Endothelial cell (in vitro differentiated cells): ENCODE results near the gene HSPA14. TPM values are rescaled to one million over a fixed set of nuclear protein-coding genes. Genes with fewer than 3 reads are reported as not detected.

Experiments used
- DNase-seq: peaks from one replicate; pipeline ENCODE4 v3.0.0; 2021; ENCODE audit warnings: low spot score
- H3K27ac Mint-ChIP-seq: one replicate; pipeline ENCODE4 v1.8.0; 2021; ENCODE audit warnings: mixed read lengths, inconsistent platforms; ENCODE audit not compliant: unreplicated experiment
- H3K27me3 Mint-ChIP-seq: one replicate; pipeline ENCODE4 v1.8.0; 2021; ENCODE audit warnings: mild to moderate bottlenecking, moderate library complexity, mixed read lengths, inconsistent platforms; ENCODE audit not compliant: unreplicated experiment
- H3K36me3 Mint-ChIP-seq: one replicate; pipeline ENCODE4 v1.8.0; 2021; ENCODE audit warnings: mild to moderate bottlenecking, low read depth, mixed read lengths, inconsistent platforms; ENCODE audit not compliant: unreplicated experiment
- H3K4me1 Mint-ChIP-seq: one replicate; pipeline ENCODE4 v1.8.0; 2021; ENCODE audit warnings: mild to moderate bottlenecking, mixed read lengths, inconsistent platforms; ENCODE audit not compliant: unreplicated experiment
- H3K4me3 Mint-ChIP-seq: one replicate; pipeline ENCODE4 v1.8.0; 2021; ENCODE audit warnings: mild to moderate bottlenecking, mixed read lengths, inconsistent platforms; ENCODE audit not compliant: unreplicated experiment
- H3K9me3 Mint-ChIP-seq: one replicate; pipeline ENCODE4 v1.8.0; 2021; ENCODE audit warnings: mixed read lengths, inconsistent platforms; ENCODE audit not compliant: unreplicated experiment
- total RNA-seq: library from RNA; stranded (reverse); fragmentation: NEBNext Ultra II Directional; extraction: Animal tissue kit (Norgen Biotek cat#: 25700); gene quantifications from one replicate; pipeline ENCODE4 v1.2.1, GENCODE V29; 2021; ENCODE audit not compliant: unreplicated experiment
- TF ChIP-seq, protein P1 (sequence below): fragments of 200-600 bp; sonication (generic); IDR thresholded peaks from one replicate; pipeline ENCODE4 v1.5.0; 2021; ENCODE audit warnings: antibody characterized with exemption; ENCODE audit not compliant: unreplicated experiment

Gene HSPA14
- total RNA-seq, 1 donor from 2014 or later, result 14.2 TPM

DNA sequence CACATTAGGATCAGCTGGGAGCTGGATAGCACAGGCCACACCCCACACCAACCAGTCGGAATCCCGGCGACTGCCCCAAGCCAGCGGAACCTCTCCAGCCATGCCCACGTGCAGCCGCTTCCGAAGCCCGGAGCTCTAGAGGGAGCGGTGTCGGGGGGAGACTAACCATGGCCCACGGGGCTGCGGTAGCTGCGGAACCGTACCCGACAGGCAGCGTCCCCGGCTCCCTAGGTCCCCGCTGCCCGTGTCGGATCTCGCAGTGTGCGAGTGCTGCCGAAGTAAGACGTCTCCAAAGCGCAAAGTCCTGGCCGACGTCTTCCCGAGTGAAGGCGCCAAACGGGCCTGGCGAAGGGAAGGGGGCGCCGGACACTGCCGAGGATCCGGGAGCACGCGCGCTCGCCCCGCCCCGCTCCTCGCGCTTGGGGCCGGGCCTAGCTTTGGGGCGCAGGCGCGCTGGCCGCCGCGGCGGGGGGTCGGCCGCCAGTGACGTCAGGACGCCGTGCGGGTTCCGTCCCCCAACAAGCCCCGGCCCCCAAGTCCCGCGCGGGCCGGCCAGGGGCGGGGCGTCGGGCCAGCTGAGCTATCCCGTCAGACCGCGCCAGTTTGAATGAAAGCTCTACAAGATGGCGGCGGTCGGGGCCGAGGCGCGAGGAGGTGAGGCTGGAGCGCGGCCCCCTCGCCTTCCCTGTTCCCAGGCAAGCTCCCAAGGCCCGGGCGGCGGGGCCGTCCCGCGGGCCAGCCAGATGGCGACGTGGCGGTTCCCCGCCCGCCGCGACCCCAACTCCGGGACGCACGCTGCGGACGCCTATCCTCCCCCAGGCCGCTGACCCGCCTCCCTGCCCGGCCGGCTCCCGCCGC is 40.4 kb downstream of the HSPA14 start, which contains the start of gene SUV39H2:
Gene SUV39H2, plus strand, starts transcription at position 601 of the 858 bp plus-strand sequence. Its CDS starts 23 bp downstream, at position 624.
- peak; percentile 98 for DNase-seq
- TF ChIP-seq, protein P1, sequence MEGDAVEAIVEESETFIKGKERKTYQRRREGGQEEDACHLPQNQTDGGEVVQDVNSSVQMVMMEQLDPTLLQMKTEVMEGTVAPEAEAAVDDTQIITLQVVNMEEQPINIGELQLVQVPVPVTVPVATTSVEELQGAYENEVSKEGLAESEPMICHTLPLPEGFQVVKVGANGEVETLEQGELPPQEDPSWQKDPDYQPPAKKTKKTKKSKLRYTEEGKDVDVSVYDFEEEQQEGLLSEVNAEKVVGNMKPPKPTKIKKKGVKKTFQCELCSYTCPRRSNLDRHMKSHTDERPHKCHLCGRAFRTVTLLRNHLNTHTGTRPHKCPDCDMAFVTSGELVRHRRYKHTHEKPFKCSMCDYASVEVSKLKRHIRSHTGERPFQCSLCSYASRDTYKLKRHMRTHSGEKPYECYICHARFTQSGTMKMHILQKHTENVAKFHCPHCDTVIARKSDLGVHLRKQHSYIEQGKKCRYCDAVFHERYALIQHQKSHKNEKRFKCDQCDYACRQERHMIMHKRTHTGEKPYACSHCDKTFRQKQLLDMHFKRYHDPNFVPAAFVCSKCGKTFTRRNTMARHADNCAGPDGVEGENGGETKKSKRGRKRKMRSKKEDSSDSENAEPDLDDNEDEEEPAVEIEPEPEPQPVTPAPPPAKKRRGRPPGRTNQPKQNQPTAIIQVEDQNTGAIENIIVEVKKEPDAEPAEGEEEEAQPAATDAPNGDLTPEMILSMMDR, result no peak
- Mint-ChIP-seq H3K4me1 (peaks cover 31% of the 10 kb centered on the region), H3K36me3 (no peaks in the 10 kb centered on the region), H3K27ac (peak within 1 kb of the TSS; percentile 92), H3K4me3 (peak within 1 kb of the TSS; percentile 98), H3K9me3 (no peaks in the 10 kb centered on the region), H3K27me3 (peaks cover 13% of the 10 kb centered on the region)

GRCh38 chr10:14879124-14879927 is 41.2 kb downstream of the HSPA14 start:
- Mint-ChIP-seq H3K36me3 (no peaks in the 10 kb centered on the region), H3K27ac (peak overlapping the region; percentile 91), H3K27me3 (peaks cover 13% of the 10 kb centered on the region), H3K4me3 (peak overlapping the region; percentile 96), H3K9me3 (no peaks in the 10 kb centered on the region), H3K4me1 (peaks cover 31% of the 10 kb centered on the region)
- TF ChIP-seq, protein P1, result no peak
- DNase-seq, result no peak

DNA sequence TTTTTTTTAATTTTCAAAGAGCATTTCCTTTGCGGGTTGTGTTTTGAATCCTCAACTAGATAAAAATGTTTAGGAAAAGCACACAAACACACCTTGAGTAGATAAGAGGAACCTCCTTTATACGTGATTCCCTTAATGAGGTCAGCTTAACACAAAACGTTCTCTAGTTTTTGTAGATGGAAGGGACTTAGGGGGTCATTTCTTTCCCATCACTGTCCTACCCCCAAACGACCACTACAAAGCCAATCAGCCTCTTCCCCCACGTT is 41.8 kb downstream of the HSPA14 start:
- Mint-ChIP-seq H3K27me3 (peaks cover 13% of the 10 kb centered on the region), H3K4me3 (peak overlapping the region; percentile 96), H3K4me1 (peaks cover 31% of the 10 kb centered on the region), H3K27ac (peak overlapping the region; percentile 91), H3K36me3 (no peaks in the 10 kb centered on the region), H3K9me3 (no peaks in the 10 kb centered on the region)
- TF ChIP-seq, protein P1, result no peak
- no peak for DNase-seq

- H3K27ac Mint-ChIP-seq, result peak overlapping the region; percentile 14
- peaks cover 13% of the 10 kb centered on the region for H3K27me3 Mint-ChIP-seq
- DNase-seq, result no peak
- TF ChIP-seq, protein P1, result no peak
- H3K4me3 Mint-ChIP-seq, result peak overlapping the region; percentile 96
- peaks cover 31% of the 10 kb centered on the region for H3K4me1 Mint-ChIP-seq
- H3K36me3 Mint-ChIP-seq, result no peaks in the 10 kb centered on the region
- no peaks in the 10 kb centered on the region for H3K9me3 Mint-ChIP-seq
These were observed 42.1 kb downstream of the HSPA14 start for GRCh38 chr10:14880229-14880628.
